ENCODE measurements around the gene TLE4. TPM values are rescaled to one million over a fixed set of nuclear protein-coding genes. Genes with fewer than 3 reads are reported as not detected.

TLE4 gene
- total RNA-seq, 1 donor from 2014 or later = 10.3 TPM

GRCh38 chr9:79763671-79764285 lies 192.0 kb downstream of the TLE4 start:
- peaks cover 40% of the 10 kb centered on the region for H3K27me3 ChIP-seq (ENCODE audit: low read depth)
- no peaks in the 10 kb centered on the region for H3K9me3 ChIP-seq (replicated peaks)
- TF ChIP-seq CTCF (IDR thresholded peaks at IDR 0.05; ENCODE audit: borderline replicate concordance) = no peak
- no peak overlapping the region for H3K27ac ChIP-seq (replicated peaks)
- intact Hi-C loops (cut with micrococcal nuclease) = no loop called here
- peaks cover 8% of the 10 kb centered on the region for H3K4me1 ChIP-seq
- no peak for DNase-seq
- no peak overlapping the region for H3K4me3 ChIP-seq
- H3K36me3 ChIP-seq = no peaks in the 10 kb centered on the region

GRCh38 chr9:79764374-79764773 lies 192.6 kb downstream of the TLE4 start:
- H3K4me3 ChIP-seq = no peak overlapping the region
- TF ChIP-seq CTCF (IDR thresholded peaks at IDR 0.05; ENCODE audit: borderline replicate concordance) = no peak
- H3K27ac ChIP-seq (replicated peaks) = no peak overlapping the region
- H3K9me3 ChIP-seq (replicated peaks) = no peaks in the 10 kb centered on the region
- peaks cover 40% of the 10 kb centered on the region for H3K27me3 ChIP-seq (ENCODE audit: low read depth)
- intact Hi-C loops (cut with micrococcal nuclease) = no loop called here
- no peak for DNase-seq
- no peaks in the 10 kb centered on the region for H3K36me3 ChIP-seq
- H3K4me1 ChIP-seq = peaks cover 8% of the 10 kb centered on the region

- no peak for DNase-seq
- intact Hi-C loops (cut with micrococcal nuclease) = no loop called here
- Histone ChIP-seq H3K4me1 (peaks cover 8% of the 10 kb centered on the region), H3K27ac (replicated peaks) (no peak overlapping the region), H3K36me3 (no peaks in the 10 kb centered on the region), H3K9me3 (replicated peaks) (no peaks in the 10 kb centered on the region), H3K4me3 (no peak overlapping the region), H3K27me3 (ENCODE audit: low read depth) (peaks cover 40% of the 10 kb centered on the region)
- no peak for TF ChIP-seq CTCF (IDR thresholded peaks at IDR 0.05; ENCODE audit: borderline replicate concordance)
These were observed 193.7 kb downstream of the TLE4 start for GRCh38 chr9:79765466-79765865.

GRCh38 chr9:79766091-79766490 lies 194.3 kb downstream of the TLE4 start:
- intact Hi-C loops (cut with micrococcal nuclease) = no loop called here
- peaks cover 43% of the 10 kb centered on the region for H3K27me3 ChIP-seq (ENCODE audit: low read depth)
- no peak for TF ChIP-seq CTCF (IDR thresholded peaks at IDR 0.05; ENCODE audit: borderline replicate concordance)
- no peaks in the 10 kb centered on the region for H3K36me3 ChIP-seq
- no peak overlapping the region for H3K4me3 ChIP-seq
- H3K4me1 ChIP-seq = peaks cover 8% of the 10 kb centered on the region
- no peak for DNase-seq
- H3K27ac ChIP-seq (replicated peaks) = no peak overlapping the region
- no peaks in the 10 kb centered on the region for H3K9me3 ChIP-seq (replicated peaks)

GRCh38 chr9:79768194-79768593 lies 196.4 kb downstream of the TLE4 start:
- DNase-seq = no peak
- intact Hi-C loops (cut with micrococcal nuclease) = no loop called here
- TF ChIP-seq CTCF (IDR thresholded peaks at IDR 0.05; ENCODE audit: borderline replicate concordance) = no peak
- Histone ChIP-seq H3K4me1 (peaks cover 8% of the 10 kb centered on the region), H3K4me3 (no peak overlapping the region), H3K36me3 (no peaks in the 10 kb centered on the region), H3K9me3 (replicated peaks) (no peaks in the 10 kb centered on the region), H3K27ac (replicated peaks) (no peak overlapping the region), H3K27me3 (ENCODE audit: low read depth) (peaks cover 44% of the 10 kb centered on the region)

All from left ventricle myocardium inferior (tissue), 1 donor.